Stimulated activated memory B cell treated with anti-CD40 and anti-IgM and Interleukin-4, amounts not matched to agents 10 μg/mL and 1 μg/mL and 100 μg/mL, for 72 hours (primary cell): ENCODE measurements around the gene DCUN1D2.
A peak's percentile ranks its signal among the peaks of the same experiment; 100 is the strongest.

Source experiments
- ATAC-seq: fragments of 150-1000 bp; cut with Tn5 transposase; 2 replicates; pipeline ENCODE4 v1.10.0; 2021
- H3K27ac Mint-ChIP-seq: one replicate; pipeline ENCODE4 v1.8.0; 2022; ENCODE audit warnings: mild to moderate bottlenecking, mixed read lengths
- H3K27me3 Mint-ChIP-seq: one replicate; pipeline ENCODE4 v1.8.0; 2022; ENCODE audit warnings: mixed read lengths
- H3K36me3 Mint-ChIP-seq: one replicate; pipeline ENCODE4 v1.8.0; 2022; ENCODE audit warnings: mixed read lengths
- H3K4me1 Mint-ChIP-seq: one replicate; pipeline ENCODE4 v1.8.0; 2022; ENCODE audit warnings: mixed read lengths
- H3K4me3 Mint-ChIP-seq: one replicate; pipeline ENCODE4 v1.8.0; 2022; ENCODE audit warnings: mild to moderate bottlenecking, moderate library complexity, mixed read lengths
- H3K9me3 Mint-ChIP-seq: one replicate; pipeline ENCODE4 v1.8.0; 2022; ENCODE audit warnings: mixed read lengths

DCUN1D2 gene

DNA sequence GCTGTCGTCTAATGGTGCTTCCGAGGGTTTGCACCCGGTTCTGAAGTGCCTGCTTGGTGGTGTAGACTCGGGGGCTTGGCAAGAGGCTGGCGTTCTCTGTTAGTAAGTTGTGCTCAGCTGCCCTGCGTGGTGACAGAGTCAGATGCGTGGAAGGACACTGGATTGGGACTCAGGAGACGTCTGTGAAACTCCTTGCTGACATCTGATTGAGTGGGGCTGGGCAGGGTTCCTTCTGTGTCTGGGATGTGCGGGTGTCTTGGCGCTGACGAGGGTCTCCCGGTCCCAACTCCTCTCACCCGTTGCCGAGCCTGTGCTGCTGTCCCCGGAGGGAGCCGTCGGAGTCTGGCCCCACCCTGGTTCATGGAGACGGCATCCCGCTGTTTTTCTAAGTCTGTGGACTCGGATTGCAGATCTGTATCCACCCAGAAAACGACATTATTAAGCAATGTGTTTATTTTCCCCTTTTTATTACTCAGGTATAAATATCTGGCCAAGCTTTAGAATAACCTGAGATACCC is 16.4 kb upstream of the DCUN1D2 start:
- Mint-ChIP-seq H3K27ac (no peak overlapping the region), H3K36me3 (peaks cover 60% of the 10 kb centered on the region), H3K27me3 (no peaks in the 10 kb centered on the region), H3K9me3 (no peaks in the 10 kb centered on the region), H3K4me3 (no peak overlapping the region), H3K4me1 (no peaks in the 10 kb centered on the region)
- no peak for ATAC-seq

DNA sequence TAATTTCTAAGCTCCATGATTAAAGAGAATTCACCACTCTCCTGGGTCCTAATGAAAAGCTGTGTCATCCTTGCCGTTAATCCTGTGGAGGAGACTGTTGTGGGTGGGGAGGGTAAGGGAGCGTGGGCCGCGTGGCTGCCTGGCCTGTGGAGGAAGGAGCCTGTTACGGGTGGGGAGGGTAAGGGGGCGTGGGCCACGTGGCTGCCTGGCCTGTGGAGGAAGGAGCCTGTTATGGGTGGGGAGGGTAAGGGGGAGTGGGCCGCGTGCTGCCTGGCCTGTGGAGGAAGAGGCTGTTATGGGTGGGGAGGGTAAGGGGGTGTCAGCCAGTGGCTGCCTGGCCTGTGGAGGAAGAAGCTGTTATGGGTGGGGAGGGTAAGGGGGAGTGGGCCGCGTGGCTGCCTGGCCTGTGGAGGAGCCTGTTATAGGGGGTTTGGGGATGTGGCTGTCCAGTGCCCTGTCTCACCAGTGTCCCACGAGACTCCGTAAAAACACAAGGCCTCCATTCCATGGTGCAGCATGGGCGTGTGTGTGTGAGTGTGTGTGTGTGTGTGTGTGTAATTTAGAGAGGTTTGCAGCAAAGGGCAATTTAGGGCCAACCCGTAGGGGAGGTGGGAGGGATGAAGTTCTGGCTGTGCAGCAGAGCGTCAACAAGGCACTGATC is 15.6 kb upstream of the DCUN1D2 start:
- Mint-ChIP-seq H3K9me3 (no peaks in the 10 kb centered on the region), H3K4me1 (no peaks in the 10 kb centered on the region), H3K4me3 (no peak overlapping the region), H3K27me3 (no peaks in the 10 kb centered on the region), H3K27ac (no peak overlapping the region), H3K36me3 (peaks cover 58% of the 10 kb centered on the region)
- no peak for ATAC-seq

DNA sequence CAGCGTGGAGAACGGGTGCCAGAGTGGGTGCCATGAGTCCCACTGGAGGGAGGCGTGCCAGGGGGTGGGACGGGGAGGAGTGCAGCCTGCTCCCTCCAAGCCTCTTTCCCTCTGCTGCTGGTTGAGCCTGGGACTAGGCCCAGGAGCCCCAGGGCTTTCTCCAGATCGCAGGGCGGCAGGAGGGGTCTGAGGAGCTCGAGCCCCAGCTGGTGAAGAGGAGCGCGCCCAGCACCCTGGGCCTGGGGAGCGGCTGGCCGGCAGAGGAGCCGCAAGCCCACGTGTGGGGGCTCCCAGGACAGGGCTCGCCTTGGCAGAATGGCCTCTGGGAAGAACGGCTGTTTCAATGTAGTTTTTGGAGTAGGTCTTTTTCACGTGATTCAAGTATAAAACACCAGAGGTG is 12.2 kb upstream of the DCUN1D2 start:
- ATAC-seq: no peak
- Mint-ChIP-seq H3K4me3 (no peak overlapping the region), H3K27ac (no peak overlapping the region), H3K4me1 (no peaks in the 10 kb centered on the region), H3K27me3 (no peaks in the 10 kb centered on the region), H3K9me3 (no peaks in the 10 kb centered on the region), H3K36me3 (peaks cover 62% of the 10 kb centered on the region)

DNA sequence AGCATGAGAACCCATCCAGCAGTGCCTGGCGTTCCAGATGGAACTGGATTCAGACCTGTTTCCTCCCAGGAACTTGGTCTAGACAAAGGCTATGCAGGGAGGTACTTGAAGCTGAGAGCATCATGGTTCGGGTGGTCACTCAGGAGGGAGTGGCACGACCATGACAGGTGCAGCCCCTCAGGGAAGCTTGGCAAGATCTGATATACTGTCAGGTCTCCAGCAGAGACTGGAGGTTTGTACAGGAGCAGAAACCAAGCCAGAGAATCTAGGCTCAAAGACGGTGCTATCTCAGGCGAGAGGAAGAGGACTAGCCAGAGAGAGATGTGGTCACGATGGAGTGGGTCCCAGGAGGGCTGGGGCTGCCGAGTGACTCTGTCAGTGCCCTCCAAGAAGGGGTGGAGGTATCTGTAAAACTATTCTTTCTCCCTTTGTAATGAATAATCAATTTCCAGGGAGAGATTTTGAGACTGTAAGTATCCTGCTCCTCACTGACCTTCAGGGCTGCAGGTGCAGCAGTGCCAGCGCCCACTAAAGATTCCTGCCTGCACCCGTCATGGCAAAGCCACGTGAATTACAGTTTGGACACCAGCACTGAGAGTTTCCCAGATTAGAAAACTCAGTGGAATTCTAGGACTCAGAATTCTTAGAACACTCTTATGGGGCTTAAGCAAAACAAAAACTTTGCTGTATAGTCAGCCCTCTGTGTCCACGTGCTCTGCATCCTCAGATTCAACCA is 10.2 kb upstream of the DCUN1D2 start:
- Mint-ChIP-seq H3K36me3 (peaks cover 57% of the 10 kb centered on the region), H3K27me3 (no peaks in the 10 kb centered on the region), H3K4me3 (no peak overlapping the region), H3K4me1 (peaks cover 5% of the 10 kb centered on the region), H3K27ac (no peak overlapping the region), H3K9me3 (no peaks in the 10 kb centered on the region)
- ATAC-seq: no peak

DNA sequence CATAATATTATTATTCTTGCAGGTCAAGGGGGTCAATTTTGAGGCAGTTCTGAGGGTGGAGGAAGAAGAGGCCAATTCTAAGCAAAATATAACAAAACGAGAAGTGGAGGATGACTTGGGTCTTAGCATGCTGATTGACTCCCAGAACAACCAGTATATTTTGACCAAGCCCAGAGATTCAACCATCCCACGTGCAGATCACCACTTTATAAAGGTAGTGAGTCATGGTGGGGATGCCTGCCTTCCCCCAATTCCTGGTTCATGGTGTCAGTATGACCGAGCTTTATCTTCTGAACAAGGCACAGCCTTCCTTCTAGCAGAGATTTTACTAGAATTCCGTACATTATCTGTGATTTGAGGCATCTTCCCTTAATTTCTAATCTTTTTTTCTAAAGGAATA is 9.4 kb upstream of the DCUN1D2 start:
- peaks cover 8% of the 10 kb centered on the region for H3K4me1 Mint-ChIP-seq
- no peak overlapping the region for H3K4me3 Mint-ChIP-seq
- no peak overlapping the region for H3K27ac Mint-ChIP-seq
- no peaks in the 10 kb centered on the region for H3K9me3 Mint-ChIP-seq
- ATAC-seq: no peak
- no peaks in the 10 kb centered on the region for H3K27me3 Mint-ChIP-seq
- peaks cover 55% of the 10 kb centered on the region for H3K36me3 Mint-ChIP-seq

DNA sequence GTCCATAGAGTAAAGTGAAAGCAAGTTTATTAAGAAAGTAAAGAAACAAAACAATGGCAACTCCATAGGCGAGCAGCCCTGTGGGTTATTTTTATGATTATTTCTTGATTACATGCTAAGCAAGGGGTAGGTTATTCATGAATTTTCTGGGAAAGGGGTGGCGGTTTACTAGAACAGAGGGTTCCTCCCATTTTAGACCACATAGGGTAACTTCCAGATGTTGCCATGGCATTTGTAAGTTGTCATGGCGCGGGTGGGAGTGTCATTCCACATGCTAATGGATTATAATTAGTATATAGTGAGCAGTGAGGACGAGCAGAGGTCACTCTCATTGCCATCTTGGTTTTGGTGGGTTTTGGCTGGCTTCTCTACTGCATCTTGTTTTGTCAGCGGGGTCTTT is 8.4 kb upstream of the DCUN1D2 start:
- Mint-ChIP-seq H3K27me3 (no peaks in the 10 kb centered on the region), H3K27ac (no peak overlapping the region), H3K36me3 (peaks cover 55% of the 10 kb centered on the region), H3K4me1 (peaks cover 15% of the 10 kb centered on the region), H3K4me3 (no peak overlapping the region), H3K9me3 (no peaks in the 10 kb centered on the region)
- no peak for ATAC-seq

DNA sequence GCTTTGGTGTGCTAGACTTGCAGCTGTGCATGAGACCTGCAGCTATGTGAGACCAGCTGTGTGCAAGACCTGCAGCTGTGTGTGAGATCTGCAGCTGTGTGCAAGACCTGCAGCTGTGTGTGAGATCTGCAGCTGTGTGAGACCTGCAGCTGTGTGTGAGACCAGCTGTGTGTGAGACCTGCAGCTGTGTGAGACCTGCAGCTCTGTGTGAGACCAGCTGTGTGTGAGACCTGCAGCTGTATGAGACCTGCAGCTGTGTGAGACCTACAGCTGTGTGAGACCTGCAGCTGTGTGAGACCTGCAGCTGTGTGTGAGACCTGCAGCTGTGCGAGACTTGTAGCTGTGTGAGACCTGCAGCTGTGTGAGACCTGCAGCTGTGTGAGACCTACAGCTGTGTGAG is 6.7 kb upstream of the DCUN1D2 start:
- Mint-ChIP-seq H3K36me3 (peaks cover 55% of the 10 kb centered on the region), H3K4me1 (peaks cover 28% of the 10 kb centered on the region), H3K27ac (no peak overlapping the region), H3K9me3 (no peaks in the 10 kb centered on the region), H3K4me3 (no peak overlapping the region), H3K27me3 (no peaks in the 10 kb centered on the region)
- no peak for ATAC-seq

DNA sequence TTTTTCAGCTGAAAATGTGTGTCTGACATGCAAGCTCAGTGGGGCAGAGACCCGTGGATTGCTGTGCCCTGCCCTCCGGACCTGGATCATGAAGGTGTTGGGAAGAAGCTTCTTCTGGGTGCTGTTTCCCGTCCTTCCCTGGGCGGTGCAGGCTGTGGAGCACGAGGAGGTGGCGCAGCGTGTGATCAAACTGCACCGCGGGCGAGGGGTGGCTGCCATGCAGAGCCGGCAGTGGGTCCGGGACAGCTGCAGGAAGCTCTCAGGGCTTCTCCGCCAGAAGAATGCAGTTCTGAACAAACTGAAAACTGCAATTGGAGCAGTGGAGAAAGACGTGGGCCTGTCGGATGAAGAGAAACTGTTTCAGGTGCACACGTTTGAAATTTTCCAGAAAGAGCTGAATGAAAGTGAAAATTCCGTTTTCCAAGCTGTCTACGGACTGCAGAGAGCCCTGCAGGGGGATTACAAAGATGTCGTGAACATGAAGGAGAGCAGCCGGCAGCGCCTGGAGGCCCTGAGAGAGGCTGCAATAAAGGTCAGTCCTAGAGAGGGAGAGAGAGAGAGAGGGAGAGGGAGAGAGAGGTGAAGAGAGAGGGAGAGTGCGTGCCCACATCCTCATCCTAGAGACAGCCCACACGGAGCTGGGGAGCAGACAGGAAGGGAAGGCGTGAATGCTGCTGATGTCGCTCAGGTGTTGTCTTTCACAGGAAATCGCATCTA is 5.1 kb upstream of the DCUN1D2 start:
- H3K36me3 Mint-ChIP-seq: peaks cover 45% of the 10 kb centered on the region
- H3K27me3 Mint-ChIP-seq: no peaks in the 10 kb centered on the region
- no peaks in the 10 kb centered on the region for H3K9me3 Mint-ChIP-seq
- no peak overlapping the region for H3K4me3 Mint-ChIP-seq
- ATAC-seq: no peak
- H3K27ac Mint-ChIP-seq: peak overlapping the region; percentile 41
- H3K4me1 Mint-ChIP-seq: peaks cover 38% of the 10 kb centered on the region

GRCh38 chr13:113493315-113493951 is 2.9 kb upstream of the DCUN1D2 start:
- peak overlapping the region; percentile 24 for H3K27ac Mint-ChIP-seq
- no peak overlapping the region for H3K4me3 Mint-ChIP-seq
- peaks cover 54% of the 10 kb centered on the region for H3K4me1 Mint-ChIP-seq
- no peak for ATAC-seq
- H3K36me3 Mint-ChIP-seq: peaks cover 26% of the 10 kb centered on the region
- no peaks in the 10 kb centered on the region for H3K27me3 Mint-ChIP-seq
- H3K9me3 Mint-ChIP-seq: no peaks in the 10 kb centered on the region

GRCh38 chr13:113491982-113492381 is 1.5 kb upstream of the DCUN1D2 start:
- H3K9me3 Mint-ChIP-seq: no peaks in the 10 kb centered on the region
- H3K4me3 Mint-ChIP-seq: peak overlapping the region; percentile 97
- H3K4me1 Mint-ChIP-seq: peaks cover 67% of the 10 kb centered on the region
- peak overlapping the region; percentile 86 for H3K27ac Mint-ChIP-seq
- no peak for ATAC-seq
- H3K36me3 Mint-ChIP-seq: peaks cover 16% of the 10 kb centered on the region
- H3K27me3 Mint-ChIP-seq: no peaks in the 10 kb centered on the region

DNA sequence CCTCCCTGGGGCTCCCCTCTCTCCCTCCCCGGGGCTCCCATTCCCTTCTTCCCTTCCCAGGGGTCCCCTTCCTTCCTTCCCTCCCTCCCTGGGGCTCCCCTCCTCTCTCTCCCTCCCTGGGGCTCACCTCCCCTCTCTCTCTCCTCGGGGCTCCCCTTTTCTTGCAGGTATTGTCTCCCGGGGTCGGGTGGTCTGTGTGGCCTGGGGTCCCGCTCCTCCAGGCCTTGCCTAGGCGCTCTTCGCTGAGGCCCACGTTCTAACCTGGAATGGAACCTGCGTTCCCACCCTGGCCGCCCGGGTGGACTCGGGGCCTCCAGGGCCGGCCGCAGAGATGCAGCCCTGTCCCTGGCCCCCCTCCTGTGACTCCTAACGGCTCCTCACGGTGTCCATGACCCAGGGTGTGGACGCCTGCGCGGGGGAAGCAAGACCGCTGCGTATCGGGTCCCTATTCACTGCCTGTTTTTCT is 940 bp upstream of the DCUN1D2 start:
- peak overlapping the region; percentile 86 for H3K27ac Mint-ChIP-seq
- no peaks in the 10 kb centered on the region for H3K27me3 Mint-ChIP-seq
- no peaks in the 10 kb centered on the region for H3K9me3 Mint-ChIP-seq
- peak overlapping the region; percentile 97 for H3K4me3 Mint-ChIP-seq
- peaks cover 71% of the 10 kb centered on the region for H3K4me1 Mint-ChIP-seq
- no peak for ATAC-seq
- peaks cover 16% of the 10 kb centered on the region for H3K36me3 Mint-ChIP-seq

- Mint-ChIP-seq H3K36me3 (peaks cover 6% of the 10 kb centered on the region), H3K4me1 (peaks cover 66% of the 10 kb centered on the region), H3K9me3 (no peaks in the 10 kb centered on the region), H3K4me3 (peak overlapping the region; percentile 83), H3K27me3 (no peaks in the 10 kb centered on the region), H3K27ac (peak overlapping the region; percentile 58)
- peak; percentile 47 for ATAC-seq
Measured at GRCh38 chr13:113489549-113490495, 689 bp downstream of the DCUN1D2 start.

DNA sequence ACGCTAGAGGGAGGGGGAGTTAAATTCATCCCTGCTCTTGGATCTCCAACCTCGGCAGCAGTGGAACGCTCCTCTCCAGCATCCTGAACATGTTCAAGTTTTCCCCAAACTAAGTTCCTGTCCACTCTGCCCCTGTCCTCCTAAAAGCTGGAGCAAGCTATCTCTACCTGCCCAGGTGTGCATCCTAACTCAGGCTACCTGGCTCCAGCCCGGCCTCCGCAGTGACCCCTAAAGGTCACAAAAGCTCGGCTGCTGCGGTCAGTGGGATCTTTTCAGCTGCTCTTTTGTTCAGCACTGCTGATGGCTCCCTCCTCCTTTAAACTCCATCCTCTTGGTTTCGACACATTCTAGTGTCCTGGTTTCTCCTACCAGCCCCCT is 1.4 kb downstream of the DCUN1D2 start:
- no peak for ATAC-seq
- H3K4me1 Mint-ChIP-seq: peaks cover 62% of the 10 kb centered on the region
- no peaks in the 10 kb centered on the region for H3K27me3 Mint-ChIP-seq
- H3K9me3 Mint-ChIP-seq: no peaks in the 10 kb centered on the region
- H3K27ac Mint-ChIP-seq: peak overlapping the region; percentile 58
- peak overlapping the region; percentile 83 for H3K4me3 Mint-ChIP-seq
- H3K36me3 Mint-ChIP-seq: peaks cover 1% of the 10 kb centered on the region

GRCh38 chr13:113488283-113488682 is 2.2 kb downstream of the DCUN1D2 start:
- H3K4me3 Mint-ChIP-seq: no peak overlapping the region
- H3K27me3 Mint-ChIP-seq: no peaks in the 10 kb centered on the region
- peaks cover 58% of the 10 kb centered on the region for H3K4me1 Mint-ChIP-seq
- no peak overlapping the region for H3K27ac Mint-ChIP-seq
- no peaks in the 10 kb centered on the region for H3K9me3 Mint-ChIP-seq
- peaks cover 4% of the 10 kb centered on the region for H3K36me3 Mint-ChIP-seq
- no peak for ATAC-seq
